DOHH2 (cell line): Measurements from ENCODE around the gene OR56B1.

ENCODE experiments used
- EZH2phosphoT487 ChIP-seq: fragments of 200-600 bp; sonication (generic); IDR thresholded peaks from 2 replicates; pipeline ENCODE4 v1.6.1; 2017; ENCODE audit warnings: borderline replicate concordance, mild to moderate bottlenecking, antibody characterized with exemption, low read length, moderate library complexity, mixed read lengths
- TF ChIP-seq, protein P1 (sequence below): fragments of 200-600 bp; sonication (generic); IDR thresholded peaks from one replicate; pipeline ENCODE4 v1.5.1; 2014; ENCODE audit warnings: antibody characterized with exemption, mild to moderate bottlenecking, low read depth, low read length; ENCODE audit not compliant: poor library complexity, severe bottlenecking

- TF ChIP-seq, protein P1, sequence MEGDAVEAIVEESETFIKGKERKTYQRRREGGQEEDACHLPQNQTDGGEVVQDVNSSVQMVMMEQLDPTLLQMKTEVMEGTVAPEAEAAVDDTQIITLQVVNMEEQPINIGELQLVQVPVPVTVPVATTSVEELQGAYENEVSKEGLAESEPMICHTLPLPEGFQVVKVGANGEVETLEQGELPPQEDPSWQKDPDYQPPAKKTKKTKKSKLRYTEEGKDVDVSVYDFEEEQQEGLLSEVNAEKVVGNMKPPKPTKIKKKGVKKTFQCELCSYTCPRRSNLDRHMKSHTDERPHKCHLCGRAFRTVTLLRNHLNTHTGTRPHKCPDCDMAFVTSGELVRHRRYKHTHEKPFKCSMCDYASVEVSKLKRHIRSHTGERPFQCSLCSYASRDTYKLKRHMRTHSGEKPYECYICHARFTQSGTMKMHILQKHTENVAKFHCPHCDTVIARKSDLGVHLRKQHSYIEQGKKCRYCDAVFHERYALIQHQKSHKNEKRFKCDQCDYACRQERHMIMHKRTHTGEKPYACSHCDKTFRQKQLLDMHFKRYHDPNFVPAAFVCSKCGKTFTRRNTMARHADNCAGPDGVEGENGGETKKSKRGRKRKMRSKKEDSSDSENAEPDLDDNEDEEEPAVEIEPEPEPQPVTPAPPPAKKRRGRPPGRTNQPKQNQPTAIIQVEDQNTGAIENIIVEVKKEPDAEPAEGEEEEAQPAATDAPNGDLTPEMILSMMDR: no peak
- TF ChIP-seq EZH2phosphoT487: no peak
These were observed 45.5 kb upstream of the OR56B1 start for GRCh38 chr11:5690736-5691135.
